Peyer's patch (tissue), 4 donors: ENCODE results near the gene REL. TPM values are rescaled to one million over a fixed set of nuclear protein-coding genes. Genes with fewer than 3 reads are reported as not detected.

ENCODE experiments used
- DNase-seq, 3 donors: peaks; one replicate each; pipeline ENCODE4 v3.0.0-alpha.2; 2017 to 2019
- H3K27ac ChIP-seq, 4 donors: fragments of 200-600 bp; sonication (generic); one replicate each; pipeline ENCODE4 v1.5.1; 2016 to 2019
- H3K27me3 ChIP-seq, 2 donors: fragments of 200-600 bp; sonication (generic); one replicate each; pipeline ENCODE4 v1.5.1; 2019
- H3K36me3 ChIP-seq, 3 donors: fragments of 200-600 bp; sonication (generic); one replicate each; pipeline ENCODE4 v1.5.1; 2016 to 2019
- H3K4me1 ChIP-seq, 4 donors: fragments of 200-600 bp; sonication (generic); one replicate each; pipeline ENCODE4 v1.5.1; 2016 to 2019
- H3K4me3 ChIP-seq, 4 donors: fragments of 200-600 bp; sonication (generic); 1 replicate in 3 of 4; 2 replicates in 1 of 4; pipeline ENCODE4 v1.5.1; 2016 to 2019; ENCODE audit warnings: mild to moderate bottlenecking in 1 of 4
- H3K9me3 ChIP-seq, 4 donors: fragments of 200-600 bp; sonication (generic); one replicate each; pipeline ENCODE4 v1.5.1; 2016 to 2019; ENCODE audit warnings: mild to moderate bottlenecking in 1 of 4
- POLR2A ChIP-seq, 2 donors: fragments of 450-650 bp; IDR thresholded peaks; one replicate each; pipeline ENCODE4 v1.5.1; 2017; ENCODE audit warnings: antibody characterized with exemption in 2 of 2, mild to moderate bottlenecking in 2 of 2, moderate library complexity in 2 of 2
- total RNA-seq, 4 donors: library from RNA; depleted of rRNA; stranded (reverse); fragments of >200 nt; gene quantifications; one replicate each; pipeline ENCODE4 v1.1.0, GENCODE V29; 2016
- TF ChIP-seq, protein P1 (sequence below), 6 experiments: fragments of 450-650 bp in 4 of 6; fragments of 200-600 bp in 2 of 6; sonication (generic) in 1 of 6; IDR thresholded peaks; one replicate each; pipeline ENCODE4 v1.5.1; 2017 to 2019; ENCODE audit warnings: antibody characterized with exemption in 6 of 6, mild to moderate bottlenecking in 3 of 6, moderate library complexity in 1 of 6

Gene REL
- total RNA-seq, 4 donors from 2014 or later, result 11.7 to 79.2 (median 16.7) TPM

DNA sequence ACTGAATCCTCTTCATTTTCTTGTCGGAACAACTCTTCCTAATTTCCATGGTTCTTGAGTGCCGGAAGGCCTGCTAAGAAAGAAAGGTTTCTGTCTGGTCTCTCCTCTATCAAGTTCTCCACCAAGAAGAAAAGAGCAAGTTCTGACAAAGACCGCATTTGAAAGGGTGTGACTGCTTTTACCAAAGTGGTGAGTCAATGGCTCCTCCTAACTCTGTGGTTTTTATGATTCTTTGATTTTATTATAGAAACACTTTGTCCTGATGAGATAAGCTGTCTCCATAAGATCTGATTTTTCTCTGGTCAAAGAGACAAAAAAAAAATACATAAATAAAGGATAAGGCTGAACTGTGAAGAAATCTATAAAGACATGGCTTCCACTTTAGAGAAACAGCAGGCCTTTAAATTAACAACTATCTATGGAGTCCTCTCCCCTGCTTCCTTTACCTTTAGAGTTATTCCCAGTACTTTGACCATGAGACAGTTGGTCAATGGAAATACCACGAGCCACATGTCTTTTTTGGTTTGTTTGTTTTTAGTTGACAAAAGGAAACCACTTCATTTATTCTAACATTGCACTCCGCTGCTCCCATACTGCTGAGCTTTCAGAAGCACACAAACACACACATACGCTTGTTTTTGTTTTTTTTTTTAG lies 67.7 kb downstream of the REL start:
- no peaks in the 10 kb centered on the region for H3K4me1 ChIP-seq
- TF ChIP-seq POLR2A (IDR thresholded peaks at IDR 0.05), result no peak
- TF ChIP-seq, protein P1, sequence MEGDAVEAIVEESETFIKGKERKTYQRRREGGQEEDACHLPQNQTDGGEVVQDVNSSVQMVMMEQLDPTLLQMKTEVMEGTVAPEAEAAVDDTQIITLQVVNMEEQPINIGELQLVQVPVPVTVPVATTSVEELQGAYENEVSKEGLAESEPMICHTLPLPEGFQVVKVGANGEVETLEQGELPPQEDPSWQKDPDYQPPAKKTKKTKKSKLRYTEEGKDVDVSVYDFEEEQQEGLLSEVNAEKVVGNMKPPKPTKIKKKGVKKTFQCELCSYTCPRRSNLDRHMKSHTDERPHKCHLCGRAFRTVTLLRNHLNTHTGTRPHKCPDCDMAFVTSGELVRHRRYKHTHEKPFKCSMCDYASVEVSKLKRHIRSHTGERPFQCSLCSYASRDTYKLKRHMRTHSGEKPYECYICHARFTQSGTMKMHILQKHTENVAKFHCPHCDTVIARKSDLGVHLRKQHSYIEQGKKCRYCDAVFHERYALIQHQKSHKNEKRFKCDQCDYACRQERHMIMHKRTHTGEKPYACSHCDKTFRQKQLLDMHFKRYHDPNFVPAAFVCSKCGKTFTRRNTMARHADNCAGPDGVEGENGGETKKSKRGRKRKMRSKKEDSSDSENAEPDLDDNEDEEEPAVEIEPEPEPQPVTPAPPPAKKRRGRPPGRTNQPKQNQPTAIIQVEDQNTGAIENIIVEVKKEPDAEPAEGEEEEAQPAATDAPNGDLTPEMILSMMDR (IDR thresholded peaks at IDR 0.05), result no peak
- H3K4me3 ChIP-seq, result no peak overlapping the region
- no peaks in the 10 kb centered on the region for H3K9me3 ChIP-seq
- H3K27me3 ChIP-seq, result no peaks in the 10 kb centered on the region
- H3K27ac ChIP-seq, result no peak overlapping the region
- H3K36me3 ChIP-seq, result peaks cover 0 to 20% (median 0%) of the 10 kb centered on the region in 3 donors
- no peak for DNase-seq

DNA sequence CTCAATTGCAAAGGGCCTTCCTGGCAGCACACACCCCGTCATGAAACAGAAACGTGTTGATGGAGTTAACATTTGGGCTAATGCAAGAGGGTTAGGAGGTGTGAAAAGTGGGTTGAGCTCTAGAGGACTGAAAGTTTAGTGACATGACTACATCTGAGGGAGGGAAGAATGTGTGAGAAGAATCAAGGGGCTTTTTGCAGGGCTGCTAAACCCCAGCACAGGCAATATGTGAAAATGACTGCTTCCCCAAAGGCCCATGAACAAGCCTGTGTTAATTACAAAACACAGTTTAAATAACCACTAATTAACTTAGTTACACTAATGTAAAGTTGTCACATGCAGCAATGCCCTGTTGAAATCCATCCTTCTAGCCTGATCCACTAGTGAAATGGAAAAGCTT lies 72.8 kb downstream of the REL start:
- DNase-seq, result no peak
- no peak for TF ChIP-seq POLR2A (IDR thresholded peaks at IDR 0.05)
- TF ChIP-seq, protein P1 (IDR thresholded peaks at IDR 0.05), result no peak
- Histone ChIP-seq H3K27me3 (no peaks in the 10 kb centered on the region), H3K4me1 (no peaks in the 10 kb centered on the region), H3K9me3 (no peaks in the 10 kb centered on the region), H3K36me3 (peaks cover 0 to 13% (median 0%) of the 10 kb centered on the region in 3 donors), H3K27ac (no peak overlapping the region), H3K4me3 (no peak overlapping the region)

DNA sequence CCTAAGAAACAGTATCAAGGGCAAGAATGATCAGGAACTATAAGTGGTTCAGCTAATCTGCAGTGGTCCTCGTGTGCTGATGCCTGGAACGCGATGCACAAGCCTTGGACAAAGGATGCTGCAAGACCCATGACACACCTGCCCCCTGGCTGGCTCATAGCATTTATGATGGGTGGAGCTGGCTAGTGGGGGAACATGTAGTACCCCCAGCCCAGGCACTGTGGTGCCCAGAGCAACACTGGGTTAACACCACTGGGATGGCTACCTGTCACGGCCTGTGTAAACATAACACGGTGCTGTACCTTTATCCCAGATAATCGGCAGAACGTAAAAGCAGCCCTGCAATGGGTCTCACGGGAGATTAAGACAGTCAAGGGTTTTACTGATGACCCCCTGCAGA lies 75.8 kb downstream of the REL start:
- Histone ChIP-seq H3K9me3 (no peaks in the 10 kb centered on the region), H3K4me1 (no peaks in the 10 kb centered on the region), H3K36me3 (peaks cover 0 to 14% (median 0%) of the 10 kb centered on the region in 3 donors), H3K27me3 (no peaks in the 10 kb centered on the region), H3K4me3 (no peak overlapping the region), H3K27ac (peak overlapping the region in 1 of 4 donors; percentile 45)
- no peak for DNase-seq
- TF ChIP-seq POLR2A (IDR thresholded peaks at IDR 0.05), result no peak
- TF ChIP-seq, protein P1 (IDR thresholded peaks at IDR 0.05), result no peak

GRCh38 chr2:60957643-60958042 lies 76.3 kb downstream of the REL start:
- no peak for TF ChIP-seq POLR2A (IDR thresholded peaks at IDR 0.05)
- TF ChIP-seq, protein P1 (IDR thresholded peaks at IDR 0.05), result no peak
- Histone ChIP-seq H3K27me3 (no peaks in the 10 kb centered on the region), H3K27ac (peak overlapping the region in 1 of 4 donors; percentile 45), H3K4me3 (no peak overlapping the region), H3K9me3 (no peaks in the 10 kb centered on the region), H3K36me3 (peaks cover 0 to 14% (median 0%) of the 10 kb centered on the region in 3 donors), H3K4me1 (no peaks in the 10 kb centered on the region)
- DNase-seq, result peak in 1 of 3 donors; percentile 74

- Histone ChIP-seq H3K9me3 (no peaks in the 10 kb centered on the region), H3K27ac (peak overlapping the region in 2 of 4 donors; percentile 14 to 15), H3K4me1 (no peaks in the 10 kb centered on the region), H3K4me3 (no peak overlapping the region), H3K36me3 (peaks cover 0 to 14% (median 0%) of the 10 kb centered on the region in 3 donors), H3K27me3 (no peaks in the 10 kb centered on the region)
- TF ChIP-seq, protein P1 (IDR thresholded peaks at IDR 0.05), result no peak
- TF ChIP-seq POLR2A (IDR thresholded peaks at IDR 0.05), result no peak
- no peak for DNase-seq
These were observed 77.0 kb downstream of the REL start for GRCh38 chr2:60958361-60958760.
